Stomach (tissue), 4 donors: ENCODE results near the gene AFAP1.

Source experiments
- CTCF ChIP-seq, 7 experiments: fragments of 450-650 bp in 4 of 7; fragments of 200-600 bp in 3 of 7; sonication (generic) in 3 of 7; IDR thresholded peaks; one replicate each; pipeline ENCODE4 v1.5.1; 2016 to 2019; ENCODE audit warnings: antibody characterized with exemption in 7 of 7, control low read depth in 2 of 7, mild to moderate bottlenecking in 1 of 7
- EP300 ChIP-seq: sonication (generic); formaldehyde crosslinking; IDR thresholded peaks from one replicate; pipeline ENCODE4 v1.6.1; 2017; ENCODE audit warnings: antibody characterized with exemption
- POLR2AphosphoS5 ChIP-seq, 3 donors: sonication (generic); formaldehyde crosslinking; IDR thresholded peaks; one replicate each; pipeline ENCODE4 v1.6.1; 2016; ENCODE audit warnings: antibody characterized with exemption in 3 of 3

- TF ChIP-seq EP300 (no peak), CTCF (IDR thresholded peaks at IDR 0.05) (no peak), POLR2AphosphoS5 (IDR thresholded peaks at IDR 0.05) (no peak)
Measured at GRCh38 chr4:7755561-7755960, 184.1 kb downstream of the AFAP1 start.
